Parathyroid adenoma (tissue), 2 donors: Measurements from ENCODE around the gene ERCC8.

Experiments
- H2AFZ ChIP-seq: fragments of 300-600 bp; sonication (generic); one replicate; pipeline ENCODE4 v1.7.0; 2017; ENCODE audit warnings: antibody characterized with exemption, mild to moderate bottlenecking
- H3K27ac ChIP-seq: fragments of 300-600 bp; sonication (generic); one replicate; pipeline ENCODE4 v1.7.0; 2017
- H3K27me3 ChIP-seq: fragments of 300-600 bp; sonication (generic); one replicate; pipeline ENCODE4 v1.7.0; 2017; ENCODE audit warnings: low read length; ENCODE audit not compliant: control insufficient read depth, insufficient read depth
- H3K36me3 ChIP-seq: fragments of 300-600 bp; sonication (generic); one replicate; pipeline ENCODE4 v1.7.0; 2017; ENCODE audit warnings: low read length; ENCODE audit not compliant: control insufficient read depth, insufficient read depth
- H3K4me1 ChIP-seq: fragments of 300-600 bp; sonication (generic); one replicate; pipeline ENCODE4 v1.7.0; 2017; ENCODE audit warnings: control low read depth
- H3K4me2 ChIP-seq: fragments of 300-600 bp; sonication (generic); one replicate; pipeline ENCODE4 v1.7.0; 2017; ENCODE audit warnings: low read length
- H3K4me3 ChIP-seq: fragments of 300-600 bp; sonication (generic); one replicate; pipeline ENCODE4 v1.7.0; 2017; ENCODE audit warnings: low read depth, low read length
- H3K79me2 ChIP-seq: fragments of 300-600 bp; sonication (generic); one replicate; pipeline ENCODE4 v1.7.0; 2017; ENCODE audit warnings: control low read depth
- H3K9ac ChIP-seq: fragments of 300-600 bp; sonication (generic); one replicate; pipeline ENCODE4 v1.7.0; 2017; ENCODE audit warnings: mild to moderate bottlenecking
- H3K9me3 ChIP-seq: fragments of 300-600 bp; sonication (generic); one replicate; pipeline ENCODE4 v1.7.0; 2017; ENCODE audit warnings: low read length; ENCODE audit not compliant: control insufficient read depth
- TF ChIP-seq, protein P1 (sequence below): fragments of 300-600 bp; sonication (generic); IDR thresholded peaks from one replicate; pipeline ENCODE4 v1.7.0; 2017; ENCODE audit warnings: antibody characterized with exemption, mild to moderate bottlenecking
- donor health status: primary hyperparathyroidism.

ERCC8 gene

DNA sequence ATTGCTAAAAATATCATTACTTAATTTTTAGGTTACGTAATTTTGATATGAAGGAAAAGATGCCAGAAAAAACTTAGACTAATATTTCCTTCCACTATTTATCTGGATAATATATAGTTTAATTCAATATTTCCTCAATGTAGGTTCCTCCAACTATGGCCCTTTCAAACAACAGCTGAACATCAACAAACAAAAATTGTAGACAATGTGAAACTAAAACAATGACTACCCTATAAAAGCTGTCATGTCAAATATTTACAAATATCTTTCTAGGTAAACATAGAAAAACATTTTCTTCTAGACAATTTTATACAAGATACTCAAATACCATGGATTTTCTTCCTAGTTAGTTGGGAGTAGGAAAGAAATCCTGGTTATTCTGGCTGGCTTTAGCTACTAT, 117.7 kb downstream of the ERCC8 start:
- Histone ChIP-seq H3K79me2 (no peaks in the 10 kb centered on the region), H3K9me3 (no peaks in the 10 kb centered on the region), H2AFZ (no peak overlapping the region), H3K4me3 (no peak overlapping the region), H3K4me2 (no peak overlapping the region), H3K4me1 (peaks cover 6% of the 10 kb centered on the region), H3K9ac (no peak overlapping the region), H3K27me3 (no peaks in the 10 kb centered on the region), H3K36me3 (no peaks in the 10 kb centered on the region), H3K27ac (no peak overlapping the region)
- TF ChIP-seq, protein P1, sequence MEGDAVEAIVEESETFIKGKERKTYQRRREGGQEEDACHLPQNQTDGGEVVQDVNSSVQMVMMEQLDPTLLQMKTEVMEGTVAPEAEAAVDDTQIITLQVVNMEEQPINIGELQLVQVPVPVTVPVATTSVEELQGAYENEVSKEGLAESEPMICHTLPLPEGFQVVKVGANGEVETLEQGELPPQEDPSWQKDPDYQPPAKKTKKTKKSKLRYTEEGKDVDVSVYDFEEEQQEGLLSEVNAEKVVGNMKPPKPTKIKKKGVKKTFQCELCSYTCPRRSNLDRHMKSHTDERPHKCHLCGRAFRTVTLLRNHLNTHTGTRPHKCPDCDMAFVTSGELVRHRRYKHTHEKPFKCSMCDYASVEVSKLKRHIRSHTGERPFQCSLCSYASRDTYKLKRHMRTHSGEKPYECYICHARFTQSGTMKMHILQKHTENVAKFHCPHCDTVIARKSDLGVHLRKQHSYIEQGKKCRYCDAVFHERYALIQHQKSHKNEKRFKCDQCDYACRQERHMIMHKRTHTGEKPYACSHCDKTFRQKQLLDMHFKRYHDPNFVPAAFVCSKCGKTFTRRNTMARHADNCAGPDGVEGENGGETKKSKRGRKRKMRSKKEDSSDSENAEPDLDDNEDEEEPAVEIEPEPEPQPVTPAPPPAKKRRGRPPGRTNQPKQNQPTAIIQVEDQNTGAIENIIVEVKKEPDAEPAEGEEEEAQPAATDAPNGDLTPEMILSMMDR: no peak

DNA sequence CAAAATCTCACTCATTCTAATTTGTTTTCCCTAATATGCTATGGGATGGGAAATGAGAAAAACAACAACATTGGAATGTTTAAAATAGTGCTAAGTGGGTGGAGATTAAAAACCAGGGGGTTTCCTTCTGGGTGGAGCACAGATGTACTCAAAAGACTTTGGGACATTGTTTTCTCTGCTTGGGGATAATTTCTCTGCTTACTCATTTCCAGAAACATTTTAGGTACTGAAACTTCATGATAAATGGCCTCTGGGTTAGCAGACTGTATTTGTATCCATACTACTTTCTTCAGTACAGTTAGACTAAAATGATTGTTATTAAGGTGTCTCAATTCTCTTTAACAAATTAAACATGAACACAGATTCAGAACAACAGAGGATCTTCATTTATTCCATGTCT, 118.2 kb downstream of the ERCC8 start:
- TF ChIP-seq, protein P1: no peak
- Histone ChIP-seq H3K9me3 (no peaks in the 10 kb centered on the region), H3K4me3 (no peak overlapping the region), H3K36me3 (no peaks in the 10 kb centered on the region), H3K4me1 (peaks cover 6% of the 10 kb centered on the region), H2AFZ (no peak overlapping the region), H3K4me2 (no peak overlapping the region), H3K27me3 (no peaks in the 10 kb centered on the region), H3K27ac (no peak overlapping the region), H3K79me2 (no peaks in the 10 kb centered on the region), H3K9ac (no peak overlapping the region)
